Hematopoietic multipotent progenitor cell treated with erythropoietin and hydrocortisone succinate and interleukin-3 and kit ligand, for 6 days (in vitro differentiated cells): ENCODE data around the gene NLGN4X.

ENCODE experiments used
- DNase-seq: peaks from one replicate; pipeline ENCODE4 v3.0.0-alpha.2; 2015

NLGN4X gene

DNA sequence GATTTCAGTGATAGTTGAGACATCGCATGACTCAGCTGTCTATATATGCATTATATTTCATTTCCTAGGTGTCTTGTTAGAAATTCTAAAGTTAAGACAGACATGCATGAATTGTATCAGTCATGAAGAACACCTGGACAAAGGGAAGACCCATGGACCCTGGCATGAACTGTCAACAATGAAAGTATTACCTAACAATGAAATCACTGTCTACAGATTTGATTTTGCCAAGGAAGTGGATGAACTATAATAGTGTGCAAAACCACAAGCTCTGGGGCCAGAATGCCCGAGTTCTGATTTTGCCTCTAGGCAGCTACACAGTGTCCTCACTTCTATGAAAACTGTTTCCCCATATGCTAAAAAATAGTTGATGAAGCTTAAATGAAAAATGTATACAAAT lies 386.1 kb downstream of the NLGN4X start:
- DNase-seq = no peak
